HepG2 (cell line): ENCODE results near the gene TRIP4. TPM values are rescaled to one million over a fixed set of nuclear protein-coding genes. Genes with fewer than 3 reads are reported as not detected.
A peak's percentile ranks its signal among the peaks of the same experiment; 100 is the strongest.
"Not testable (repeated sequence)": the region's sequence is repeated elsewhere in the genome, so short reads cannot be mapped to it uniquely, and the experiment has no call there.

Experiments
- ATAC-seq: fragments of 200-7000 bp; cut with Tn5 transposase; 3 replicates; pipeline ENCODE4 v1.9.1; 2020; ENCODE audit warnings: mild to moderate bottlenecking, moderate library complexity
- BruUV-seq: library from RNA; stranded (reverse); fragments of 400-500 nt; replicated peaks from 2 replicates; lab custom pipeline; 2021; lab: Mats Ljungman, UMichigan
- CTCF ChIA-PET: fragments of 300-600 bp; formaldehyde crosslinking; extraction: SDS; loops from one replicate; lab custom pipeline; 2021; ENCODE audit warnings: low total read pairs, inconsistent platforms, low intra/inter-chr PET ratio; lab: Yijun Ruan, JAX
- POLR2A ChIA-PET: fragments of 350-600 bp; sonication (Branson Sonifier 250); formaldehyde crosslinking; loops from one replicate; lab custom pipeline; 2020; ENCODE audit warnings: antibody characterized with exemption, inconsistent platforms; lab: Yijun Ruan, JAX
- DNase-seq: peaks from one replicate; pipeline ENCODE4 v3.0.0-alpha.2; 2015; ENCODE audit warnings: low spot score
- FAIRE-seq: peaks from 3 replicates; lab custom pipeline; 2011; peaks lifted over from hg19 to GRCh38; lab: Jason Lieb, UNC
- H2AFZ ChIP-seq: one replicate; pipeline ENCODE4 v1.6.1; 2011; ENCODE audit warnings: low read length, inconsistent platforms
- H3K27ac ChIP-seq: fragments of 300-600 bp; 3 replicates; pipeline ENCODE4 v1.8.0; 2011; ENCODE audit warnings: mixed run types, mild to moderate bottlenecking, mixed read lengths, low read length, inconsistent platforms; ENCODE audit not compliant: insufficient read depth; ENCODE audit errors: extremely low read length
- H3K27me3 ChIP-seq, 2 experiments: fragments of 200-600 bp in 1 of 2; 2 replicates in 1 of 2; 3 replicates in 1 of 2; pipeline versions ENCODE4 v1.6.0 to v1.8.0; 2011; ENCODE audit warnings: low read length in 2 of 2, mild to moderate bottlenecking in 2 of 2, moderate library complexity in 2 of 2, inconsistent platforms in 1 of 2; ENCODE audit not compliant: insufficient read depth in 2 of 2, control insufficient read depth in 1 of 2
- H3K36me3 ChIP-seq, 2 experiments: fragments of 200-600 bp in 1 of 2; replicated peaks in 1 of 2; 2 replicates in 1 of 2; 3 replicates in 1 of 2; pipeline versions ENCODE4 v1.5.1 to v1.8.0; 2011; ENCODE audit warnings: low read length in 2 of 2, inconsistent platforms in 1 of 2; ENCODE audit not compliant: insufficient read depth in 2 of 2, control insufficient read depth in 1 of 2
- H3K4me1 ChIP-seq: 2 replicates; pipeline ENCODE4 v1.5.1; 2012; ENCODE audit warnings: low read length, inconsistent platforms; ENCODE audit not compliant: insufficient read depth
- H3K4me2 ChIP-seq: 2 replicates; pipeline ENCODE4 v1.6.0; 2011; ENCODE audit warnings: low read depth, low read length, inconsistent platforms
- H3K4me3 ChIP-seq, 3 experiments: fragments of 200-600 bp in 1 of 3; sonication (generic), shearing (Covaris generic) in 1 of 3; replicated peaks in 1 of 3; 2 replicates each; pipeline ENCODE4 v1.5.1; 2011 to 2016; ENCODE audit warnings: low read length in 3 of 3, inconsistent platforms in 2 of 3, low read depth in 2 of 3, mild to moderate bottlenecking in 2 of 3, control low read depth in 1 of 3, mixed read lengths in 1 of 3; ENCODE audit not compliant: insufficient read depth in 1 of 3
- H3K79me2 ChIP-seq: one replicate; pipeline ENCODE4 v1.6.1; 2011; ENCODE audit warnings: low read length, inconsistent platforms; ENCODE audit not compliant: insufficient read depth
- H3K9ac ChIP-seq: 2 replicates; pipeline ENCODE4 v1.6.0; 2011; ENCODE audit warnings: mild to moderate bottlenecking, low read depth, low read length, inconsistent platforms; ENCODE audit not compliant: insufficient read depth
- H3K9me3 ChIP-seq: 2 replicates; pipeline ENCODE4 v1.5.1; 2012; ENCODE audit warnings: mild to moderate bottlenecking, low read length
- H4K20me1 ChIP-seq: 2 replicates; pipeline ENCODE4 v1.6.0; 2011; ENCODE audit warnings: inconsistent platforms, mild to moderate bottlenecking, low read length, moderate library complexity; ENCODE audit not compliant: insufficient read depth
- CENPT ChIP-seq: sonication (generic); formaldehyde crosslinking; IDR thresholded peaks from 2 replicates; pipeline ENCODE4 v1.8.0; 2022; ENCODE audit warnings: low read depth, mild to moderate bottlenecking, moderate library complexity, missing genetic modification reagents
- MAFF ChIP-seq: IDR thresholded peaks from 2 replicates; pipeline ENCODE4 v1.6.1; 2011; ENCODE audit warnings: low read depth, low read length, improper control_type of control experiment
- MAFK ChIP-seq, 2 experiments: IDR thresholded peaks in 1 of 2; conservative IDR thresholded peaks in 1 of 2; 2 replicates each; pipeline ENCODE4 v1.6.1; 2011; ENCODE audit warnings: improper control_type of control experiment in 2 of 2, low read length in 2 of 2
- PRMT3 ChIP-seq: sonication (generic); formaldehyde crosslinking; IDR thresholded peaks from 2 replicates; pipeline ENCODE4 v1.8.1; 2022; ENCODE audit warnings: low read depth, mild to moderate bottlenecking, moderate library complexity, missing genetic modification reagents, borderline replicate concordance
- ZBTB10 ChIP-seq: sonication (generic); formaldehyde crosslinking; IDR thresholded peaks from 2 replicates; pipeline ENCODE4 v1.4.0; 2020; ENCODE audit warnings: missing genetic modification reagents, borderline replicate concordance
- ZFP41 ChIP-seq: sonication (generic); formaldehyde crosslinking; IDR thresholded peaks from 2 replicates; pipeline ENCODE4 v1.4.0; 2020; ENCODE audit warnings: mild to moderate bottlenecking, missing genetic modification reagents, borderline replicate concordance
- ZFP90 ChIP-seq: sonication (generic); formaldehyde crosslinking; IDR thresholded peaks from 2 replicates; pipeline ENCODE4 v1.8.0; 2022; ENCODE audit warnings: missing genetic modification reagents, mild to moderate bottlenecking, inconsistent platforms, borderline replicate concordance
- ZNF30 ChIP-seq: sonication (generic); formaldehyde crosslinking; IDR thresholded peaks from 2 replicates; pipeline ENCODE4 v1.5.0; 2020; ENCODE audit warnings: mild to moderate bottlenecking, missing genetic modification reagents
- ZNF362 ChIP-seq: sonication (generic); formaldehyde crosslinking; IDR thresholded peaks from 2 replicates; pipeline ENCODE4 v1.4.0; 2020; ENCODE audit warnings: missing genetic modification reagents, mild to moderate bottlenecking, borderline replicate concordance
- WGBS: methylation state at CpG from one replicate; pipeline ENCODE4 v1.1.6; 2017; ENCODE audit warnings: low lambda C conversion rate; 5-methylcytosine and 5-hydroxymethylcytosine counted together
- in situ Hi-C: cut with HindIII; loops from 2 replicates; pipeline ENCODE4 v1.10.0; 2017; ENCODE audit warnings: low pct_unique_long_range_greater_than_20kb; ENCODE audit not compliant: extremely low pct_ligation_motif_present
- intact Hi-C: fragments of 100-400 bp; cut with micrococcal nuclease; formaldehyde crosslinking; loops from one replicate; pipeline ENCODE4 v1.10.0; 2022; ENCODE audit not compliant: unreplicated experiment
- polyA plus RNA-seq, 8 experiments: library from polyadenylated mRNA; depleted of rRNA in 3 of 8; stranded (reverse) in 7 of 8; unstranded in 1 of 8; fragments of >200 nt; fragmentation: Illumina TruSeq in 4 of 8; extraction: Trizol in 4 of 8; gene quantifications; 2 replicates each; pipeline versions ENCODE4 v1.2.1 to v1.2.3, GENCODE V29; 2011 to 2016; ENCODE audit warnings: low read depth in 4 of 8, missing spikeins in 1 of 8, mixed read lengths in 1 of 8; ENCODE audit not compliant: insufficient read depth in 1 of 8
- total RNA-seq, 5 experiments: library from RNA; depleted of rRNA; stranded (reverse); fragments of >200 nt; fragmentation: Illumina TruSeq; extraction: Trizol; gene quantifications; 2 replicates each; pipeline ENCODE4 v1.2.3, GENCODE V29; 2016; ENCODE audit warnings: low read depth in 1 of 5

Gene TRIP4
- total and polyA plus RNA-seq, 2 of the 13 experiments (the other 11 are each of a cell fraction or from before 2014, with no cell fraction given): 7.1 to 11.8 TPM

- TF ChIP-seq ZFP41 (CRISPR knock-in tag) (no peak), ZNF30 (CRISPR knock-in tag) (no peak), PRMT3 (CRISPR knock-in tag) (no peak), CENPT (no peak), ZNF362 (CRISPR knock-in tag) (no peak)
These were observed 1.4 kb downstream of the TRIP4 start (continued) for GRCh38 chr15:64389036-64389435.

GRCh38 chr15:64392471-64392870 lies 4.8 kb downstream of the TRIP4 start:
- in situ Hi-C loops, H3K9ac ChIP-seq, BruUV-seq, DNase-seq, CTCF ChIA-PET, H3K9me3 ChIP-seq, H4K20me1 ChIP-seq, FAIRE-seq, ATAC-seq, H3K4me2 ChIP-seq, H3K4me3 ChIP-seq, H3K27ac ChIP-seq, H2AFZ ChIP-seq, intact Hi-C loops, H3K27me3 ChIP-seq: not testable (repeated sequence)
- H3K36me3 ChIP-seq: peaks cover 5 to 32% of the 10 kb centered on the region in 2 experiments
- WGBS: 96% methylated on average over 3 of the region's 3 CpGs
- H3K4me1 ChIP-seq: peaks cover 10% of the 10 kb centered on the region
- H3K79me2 ChIP-seq: peaks cover 14% of the 10 kb centered on the region
- POLR2A ChIA-PET: interaction anchor here (0.6 kb wide), 1 partner anchor 320 kb away, joined by 3 read pairs; no protein-coding TSS in a partner anchor

GRCh38 chr15:64396789-64397188 lies 9.2 kb downstream of the TRIP4 start:
- POLR2A ChIA-PET: no interaction called here
- Histone ChIP-seq H3K4me2 (no peak overlapping the region), H3K4me3 (no peak overlapping the region), H3K36me3 (peaks cover 8 to 54% of the 10 kb centered on the region in 2 experiments), H4K20me1 (no peaks in the 10 kb centered on the region; the same call in 1 of the 2 replicates), H3K9ac (no peak overlapping the region), H3K27ac (no peak overlapping the region), H3K27me3 (no peaks in the 10 kb centered on the region), H3K79me2 (no peaks in the 10 kb centered on the region), H2AFZ (no peak overlapping the region), H3K4me1 (no peaks in the 10 kb centered on the region), H3K9me3 (no peaks in the 10 kb centered on the region)
- CTCF ChIA-PET: no interaction called here
- intact Hi-C loops: no loop called here
- no TSS peak for BruUV-seq
- FAIRE-seq (no peak), ATAC-seq (no peak), DNase-seq (no peak)
- 92% methylated on average over 5 of the region's 5 CpGs for WGBS
- TF ChIP-seq ZFP90 (CRISPR knock-in tag) (no peak), MAFF (peak; percentile 56), MAFK (conservative IDR thresholded peaks at IDR 0.05 in 1 of 2, IDR thresholded peaks at IDR 0.05 in 1 of 2; ENCODE audit: low read length in 2 of 2) (peak in 1 of 2 experiments; percentile 58; a peak in 3 of 4 replicates), ZBTB10 (CRISPR knock-in tag) (no peak)
- in situ Hi-C loops: no loop called here
